ENCODE results near the gene PRKCG.
"Not testable (repeated sequence)": the region's sequence is repeated elsewhere in the genome, so short reads cannot be mapped to it uniquely, and the experiment has no call there.

Gene PRKCG

GRCh38 chr19:53936029-53936428 lies 54.0 kb downstream of the PRKCG start:
- in situ Hi-C loops (cut with MboI; ENCODE audit: low sequenced_read_pairs) = no loop called here

DNA sequence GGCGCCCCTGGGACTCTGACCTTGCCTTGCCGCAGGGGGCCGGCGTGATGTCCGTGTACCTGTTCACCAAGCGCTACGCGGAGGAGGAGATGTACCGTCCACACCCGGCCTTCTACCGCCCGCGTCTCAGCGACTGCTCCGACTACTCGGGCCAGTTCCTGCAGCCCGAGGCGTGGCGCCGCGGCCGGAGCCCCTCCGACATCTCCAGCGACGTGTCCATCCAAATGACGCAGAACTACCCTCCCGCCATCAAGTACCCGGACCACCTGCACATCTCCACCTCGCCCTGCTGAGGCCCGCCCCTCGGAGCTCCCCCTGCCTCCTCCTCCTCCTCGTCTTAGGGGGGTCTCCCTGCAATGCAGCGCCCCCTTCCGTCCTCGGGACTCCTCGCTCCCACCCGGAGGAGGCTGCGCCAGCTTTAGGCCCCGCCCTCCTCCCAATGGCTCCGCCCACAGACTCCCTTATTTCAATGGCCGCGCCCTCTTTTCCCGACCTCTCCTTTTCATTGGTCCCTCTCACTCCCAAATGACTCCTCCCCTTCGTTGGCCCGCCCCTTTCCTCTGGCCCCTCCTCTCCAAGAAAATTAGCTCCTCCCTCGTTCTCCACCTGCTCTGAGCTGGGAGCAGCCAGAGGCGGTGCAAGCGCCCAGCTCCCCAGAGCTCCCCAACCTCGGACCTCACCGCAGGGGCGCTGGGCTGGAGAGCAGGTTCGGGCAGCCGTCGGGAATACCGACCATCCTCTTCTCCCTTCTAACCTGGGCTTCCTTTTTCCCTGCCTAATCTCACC lies 60.2 kb downstream of the PRKCG start:
- in situ Hi-C loops (cut with MboI; ENCODE audit: low sequenced_read_pairs) = no loop called here

- in situ Hi-C loops (cut with MboI; ENCODE audit: low sequenced_read_pairs) = no loop called here
Measured at GRCh38 chr19:53944416-53944815, 62.4 kb downstream of the PRKCG start.

DNA sequence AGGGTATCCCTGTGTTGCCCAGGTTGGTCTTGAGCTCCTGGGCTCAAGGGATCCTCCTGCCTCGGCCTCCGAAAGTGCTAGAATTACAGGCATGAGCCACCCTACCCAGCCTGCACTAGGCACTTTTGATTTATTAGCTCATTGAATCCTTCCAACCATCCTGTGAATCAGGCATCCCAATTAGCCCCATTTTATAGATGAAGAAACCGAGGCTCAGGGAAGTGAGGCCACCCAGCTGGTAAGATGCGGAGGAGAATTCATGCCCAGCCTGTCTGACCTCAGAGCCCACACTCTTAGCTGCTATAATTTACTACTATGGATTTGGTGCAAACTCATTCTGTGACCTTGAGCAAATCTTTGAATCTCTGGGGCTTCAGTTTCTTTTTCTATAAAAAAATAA lies 62.9 kb downstream of the PRKCG start:
- in situ Hi-C loops (cut with MboI; ENCODE audit: low sequenced_read_pairs) = no loop called here

DNA sequence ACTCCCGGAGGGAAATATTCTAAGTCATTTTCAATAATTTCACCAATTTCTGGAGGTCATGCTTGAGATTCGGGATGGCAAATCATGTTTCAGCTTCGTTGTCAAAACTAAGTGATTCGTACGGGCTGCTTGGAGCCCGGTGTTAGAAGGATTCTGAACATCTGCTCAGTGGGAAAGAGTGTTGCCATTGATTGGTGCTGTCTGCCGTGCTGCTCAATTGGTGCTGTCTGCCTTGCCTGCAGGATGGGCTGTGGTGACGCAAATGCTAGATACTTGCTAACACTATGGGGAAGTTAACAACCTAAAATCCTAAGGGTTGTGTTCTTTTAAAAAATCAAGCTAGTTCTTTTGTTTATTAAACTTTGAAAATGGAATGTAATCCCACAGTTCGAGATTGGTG lies 63.4 kb downstream of the PRKCG start:
- in situ Hi-C loops (cut with MboI; ENCODE audit: low sequenced_read_pairs) = no loop called here

GRCh38 chr19:53945998-53946397 lies 64.0 kb downstream of the PRKCG start:
- in situ Hi-C loops (cut with MboI; ENCODE audit: low sequenced_read_pairs) = no loop called here

DNA sequence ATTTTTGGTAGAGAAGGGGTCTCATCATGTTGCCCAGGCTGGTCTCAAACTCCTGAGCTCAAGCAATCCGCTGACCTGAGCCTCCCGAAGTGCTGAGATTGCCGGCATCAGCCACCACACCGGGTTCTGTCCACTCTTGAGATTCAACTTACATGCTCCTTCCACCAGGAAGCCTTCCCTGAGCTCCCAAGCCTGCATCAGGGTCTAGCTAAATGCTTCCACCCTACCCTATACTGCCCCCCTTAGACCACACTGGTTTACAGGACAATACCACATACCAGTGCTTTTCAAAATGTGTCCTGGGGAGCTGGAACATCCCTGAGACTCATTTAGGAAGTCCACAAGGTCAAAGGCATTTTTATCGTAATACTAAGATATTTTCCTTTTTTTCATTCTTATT lies 65.6 kb downstream of the PRKCG start:
- in situ Hi-C loops (cut with MboI; ENCODE audit: low sequenced_read_pairs) = no loop called here

DNA sequence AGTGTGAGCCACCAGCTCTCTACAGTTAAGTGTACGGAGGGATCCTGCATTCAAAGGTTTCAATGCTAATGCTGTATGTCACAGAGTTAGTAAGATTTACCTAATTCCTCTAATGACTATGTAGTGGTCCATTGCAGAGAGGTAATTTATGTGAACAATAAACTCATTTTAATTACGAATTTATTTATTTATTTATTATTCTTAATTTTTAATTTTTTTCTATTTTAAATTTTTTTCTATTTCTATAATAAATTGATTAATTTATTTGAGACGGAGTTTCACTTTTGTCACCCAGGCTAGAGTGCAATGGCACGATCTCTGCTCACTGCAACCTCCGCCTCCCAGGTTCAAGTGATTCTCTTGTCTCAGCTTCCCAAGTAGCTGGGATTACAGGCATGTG lies 66.6 kb downstream of the PRKCG start:
- in situ Hi-C loops (cut with MboI; ENCODE audit: low sequenced_read_pairs) = not testable (repeated sequence)

GRCh38 chr19:53951436-53951835 lies 69.4 kb downstream of the PRKCG start:
- in situ Hi-C loops (cut with MboI; ENCODE audit: low sequenced_read_pairs) = no loop called here

DNA sequence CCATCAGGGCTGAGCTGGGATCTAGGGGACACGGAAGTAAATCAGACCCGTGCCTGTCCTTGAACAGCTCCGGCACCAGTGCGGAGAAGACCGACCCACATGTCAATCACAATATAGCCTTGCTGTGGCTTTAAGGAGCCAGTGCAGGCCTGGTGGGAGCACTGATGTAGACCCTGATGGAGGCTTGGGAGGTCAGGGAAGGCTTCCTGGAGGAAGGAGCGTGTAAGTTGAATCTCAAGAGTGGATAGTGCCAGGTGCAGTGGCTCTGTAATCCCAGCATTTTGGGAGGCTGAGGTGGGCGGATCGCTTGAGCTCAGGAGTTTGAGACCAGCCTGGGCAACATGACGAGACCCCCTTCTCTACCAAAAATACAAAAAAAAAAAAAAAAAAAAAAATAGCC lies 70.0 kb downstream of the PRKCG start:
- in situ Hi-C loops (cut with MboI; ENCODE audit: low sequenced_read_pairs) = no loop called here

GRCh38 chr19:53953383-53953782 lies 71.4 kb downstream of the PRKCG start:
- in situ Hi-C loops (cut with MboI; ENCODE audit: low sequenced_read_pairs) = no loop called here

All from hTERT RPE-1 (cell line).